K562 (cell line): Measurements from ENCODE around the gene CTDNEP1. TPM values are rescaled to one million over a fixed set of nuclear protein-coding genes. Genes with fewer than 3 reads are reported as not detected.

Experiments used
- ATAC-seq: fragments of 200-7000 bp; cut with Tn5 transposase; 3 replicates; pipeline ENCODE4 v1.9.1; 2020; ENCODE audit warnings: moderate library complexity
- BruUV-seq: library from RNA; stranded (reverse); fragments of 400-500 nt; replicated peaks from 2 replicates; lab custom pipeline; 2021; lab: Mats Ljungman, UMichigan
- CTCF ChIA-PET: fragments of 300-600 bp; formaldehyde crosslinking; extraction: SDS; loops from one replicate; lab custom pipeline; 2021; ENCODE audit warnings: low intra/inter-chr PET ratio; lab: Yijun Ruan, JAX
- POLR2A ChIA-PET: fragments of 300-600, 350-650 bp; sonication (Branson Sonifier 250); formaldehyde crosslinking; extraction: SDS; loops from one replicate; lab custom pipeline; 2021; ENCODE audit warnings: antibody characterized with exemption, inconsistent platforms; lab: Yijun Ruan, JAX
- DNase-seq, 4 experiments: peaks; one replicate each; pipeline versions ENCODE4 v3.0.0 to v3.0.0-alpha.2; 2011 to 2018; ENCODE audit warnings: low spot score in 3 of 4, mixed read lengths in 3 of 4; ENCODE audit errors: extremely low read depth in 1 of 4
- FAIRE-seq: peaks from 2 replicates; lab custom pipeline; 2011; peaks lifted over from hg19 to GRCh38; lab: Jason Lieb, UNC
- H2AFZ ChIP-seq: 2 replicates; pipeline ENCODE4 v1.6.0; 2011; ENCODE audit warnings: low read depth, low read length, control low read depth, inconsistent platforms
- H3K27ac ChIP-seq: fragments of 200-600 bp; 3 replicates; pipeline ENCODE4 v1.8.0; 2011; ENCODE audit warnings: low read depth, mild to moderate bottlenecking, control low read depth, inconsistent platforms, low read length, moderate library complexity, mixed read lengths; ENCODE audit errors: extremely low read depth
- H3K27me3 ChIP-seq, 2 experiments: fragments of 300-600 bp in 1 of 2; 2 replicates in 1 of 2; 3 replicates in 1 of 2; pipeline versions ENCODE4 v1.6.0 to v1.8.0; 2011; ENCODE audit warnings: inconsistent platforms in 2 of 2, low read length in 2 of 2, mild to moderate bottlenecking in 1 of 2, mixed read lengths in 1 of 2, moderate library complexity in 1 of 2; ENCODE audit not compliant: control insufficient read depth in 2 of 2, insufficient read depth in 2 of 2
- H3K36me3 ChIP-seq: fragments of 300-600 bp; 3 replicates; pipeline ENCODE4 v1.8.0; 2011; ENCODE audit warnings: mild to moderate bottlenecking, low read length, inconsistent platforms; ENCODE audit not compliant: control insufficient read depth, insufficient read depth
- H3K4me1 ChIP-seq, 2 experiments: fragments of 200-600 bp in 1 of 2; replicated peaks in 1 of 2; 2 replicates in 1 of 2; 3 replicates in 1 of 2; pipeline versions ENCODE4 v1.5.1 to v1.8.0; 2011; ENCODE audit warnings: inconsistent platforms in 2 of 2, low read length in 2 of 2, mild to moderate bottlenecking in 1 of 2, mixed read lengths in 1 of 2, moderate library complexity in 1 of 2; ENCODE audit not compliant: control insufficient read depth in 2 of 2, insufficient read depth in 2 of 2
- H3K4me2 ChIP-seq: 2 replicates; pipeline ENCODE4 v1.6.1; 2011; ENCODE audit warnings: low read length, control low read depth, inconsistent platforms, mixed read lengths; ENCODE audit not compliant: insufficient read depth
- H3K4me3 ChIP-seq: fragments of 200-600 bp; sonication (generic), shearing (Covaris generic); 2 replicates; pipeline ENCODE4 v1.5.1; 2016; ENCODE audit warnings: control low read depth, inconsistent platforms
- H3K79me2 ChIP-seq: fragments of 200-600 bp; 3 replicates; pipeline ENCODE4 v1.8.0; 2011; ENCODE audit warnings: low read length, inconsistent platforms; ENCODE audit not compliant: control insufficient read depth, insufficient read depth
- H3K9ac ChIP-seq, 2 experiments: 2 replicates each; pipeline versions ENCODE4 v1.6.0 to v1.6.1; 2011; ENCODE audit warnings: low read depth in 2 of 2, low read length in 2 of 2, control low read depth in 1 of 2, inconsistent platforms in 1 of 2, mild to moderate bottlenecking in 1 of 2, mixed read lengths in 1 of 2; ENCODE audit not compliant: insufficient read depth in 1 of 2
- H3K9me1 ChIP-seq: one replicate; pipeline ENCODE4 v1.6.0; 2011; ENCODE audit warnings: inconsistent platforms, mild to moderate bottlenecking, low read length, moderate library complexity; ENCODE audit not compliant: control insufficient read depth, insufficient read depth
- H3K9me3 ChIP-seq: replicated peaks from 2 replicates; pipeline ENCODE4 v1.5.1; 2011; ENCODE audit warnings: low read depth, low read length, inconsistent platforms; ENCODE audit not compliant: control insufficient read depth, insufficient read depth
- H4K20me1 ChIP-seq: replicated peaks from 2 replicates; pipeline ENCODE4 v1.6.1; 2011; ENCODE audit warnings: low read length, inconsistent platforms, mixed read lengths; ENCODE audit not compliant: control insufficient read depth, insufficient read depth
- ATF1 ChIP-seq, 2 experiments: fragments of 450-650 bp in 1 of 2; IDR thresholded peaks; 2 replicates each; pipeline ENCODE4 v1.6.1; 2016; ENCODE audit warnings: missing compliant biosample characterization in 1 of 2, missing genetic modification characterization in 1 of 2
- CBFB ChIP-seq: sonication (generic); formaldehyde crosslinking; IDR thresholded peaks from 2 replicates; pipeline ENCODE4 v1.4.0; 2020; ENCODE audit warnings: mild to moderate bottlenecking, missing genetic modification reagents
- GATA2 ChIP-seq: sonication (generic); formaldehyde crosslinking; IDR thresholded peaks from 2 replicates; pipeline ENCODE4 v1.4.0; 2020; ENCODE audit warnings: mild to moderate bottlenecking, missing genetic modification reagents
- PHB2 ChIP-seq: fragments of 450-650 bp; IDR thresholded peaks from 2 replicates; pipeline ENCODE4 v1.6.1; 2017; ENCODE audit warnings: low read depth
- ZNF143 ChIP-seq: sonication (generic); formaldehyde crosslinking; IDR thresholded peaks from 2 replicates; pipeline ENCODE4 v1.9.0; 2022; ENCODE audit warnings: mild to moderate bottlenecking, missing genetic modification reagents
- ZNF24 ChIP-seq: fragments of 450-650 bp; IDR thresholded peaks from 2 replicates; pipeline ENCODE4 v1.6.1; 2016
- WGBS: fragments of 100-300 bp; shearing (Covaris generic); methylation state at CpG from one replicate; pipeline ENCODE4 v1.1.6; 2016; ENCODE audit warnings: low coverage, mixed read lengths; ENCODE audit not compliant: insufficient coverage; ENCODE audit errors: missing lambda C conversion rate; 5-methylcytosine and 5-hydroxymethylcytosine counted together
- in situ Hi-C: fragments of 300-500 bp; cut with MboI; formaldehyde crosslinking; loops from 4 replicates; pipeline ENCODE4 v1.15.0; 2018; ENCODE audit warnings: inconsistent platforms, mixed read lengths
- intact Hi-C: fragments of 100-400 bp; cut with micrococcal nuclease; formaldehyde crosslinking; loops from 2 replicates; pipeline ENCODE4 v1.14.2; 2022
- polyA plus RNA-seq, 8 experiments: library from polyadenylated mRNA; depleted of rRNA in 4 of 8; stranded (reverse) in 5 of 8; unstranded in 3 of 8; fragments of >200 nt; fragmentation: Nextera tagmentation in 2 of 8; fragmentation: Illumina TruSeq in 1 of 8; extraction: Ambion mirVana in 2 of 8; extraction: Trizol in 1 of 8; gene quantifications; 2 replicates each; pipeline versions ENCODE4 v1.2.1 to v1.2.3, GENCODE V29; 2011 to 2014; ENCODE audit warnings: inconsistent platforms in 1 of 8, missing spikeins in 1 of 8
- total RNA-seq, 7 experiments: library from RNA; depleted of rRNA in 6 of 7; stranded (reverse); fragments of >200 nt in 6 of 7; fragmentation: Illumina TruSeq in 2 of 7; extraction: Trizol in 2 of 7; gene quantifications; 2 replicates each; pipeline versions ENCODE4 v1.2.1 to v1.2.3, GENCODE V29; 2011 to 2021; ENCODE audit warnings: low replicate concordance in 1 of 7
- TF ChIP-seq, protein P1 (sequence below): fragments of 450-650 bp; IDR thresholded peaks from 2 replicates; pipeline ENCODE4 v1.6.1; 2018; ENCODE audit warnings: mild to moderate bottlenecking, low read depth; ENCODE audit not compliant: partially characterized antibody
- TF ChIP-seq, protein P2 (sequence below): sonication (generic); formaldehyde crosslinking; IDR thresholded peaks from 2 replicates; pipeline ENCODE4 v1.8.0; 2022; ENCODE audit warnings: missing genetic modification reagents, mild to moderate bottlenecking, borderline replicate concordance
- TF ChIP-seq, protein P3 (sequence below): IDR thresholded peaks from 3 replicates; pipeline ENCODE4 v1.6.1; 2011; ENCODE audit warnings: borderline replicate concordance, mild to moderate bottlenecking; ENCODE audit not compliant: insufficient read length, insufficient read depth
- TF ChIP-seq, protein P4 (sequence below), 2 experiments: IDR thresholded peaks; 2 replicates each; pipeline ENCODE4 v1.6.1; 2011; ENCODE audit warnings: borderline replicate concordance in 1 of 2, control low read depth in 1 of 2, low read depth in 1 of 2, low read length in 1 of 2, mild to moderate bottlenecking in 1 of 2, mixed read lengths in 1 of 2, moderate library complexity in 1 of 2; ENCODE audit not compliant: insufficient read depth in 1 of 2, insufficient read length in 1 of 2, poor library complexity in 1 of 2, severe bottlenecking in 1 of 2; ENCODE audit errors: extremely low read depth in 1 of 2
- TF ChIP-seq, protein P5 (sequence below): fragments of 450-650 bp; formaldehyde crosslinking; conservative IDR thresholded peaks from 2 replicates; pipeline ENCODE4 v1.4.0; 2022; ENCODE audit warnings: mild to moderate bottlenecking, missing genetic modification characterization

The CTDNEP1 gene
- total and polyA plus RNA-seq, 9 of the 15 experiments (the other 6 are each of a cell fraction or from before 2014, with no cell fraction given) = 10.7 to 150 (median 28.5) TPM

DNA sequence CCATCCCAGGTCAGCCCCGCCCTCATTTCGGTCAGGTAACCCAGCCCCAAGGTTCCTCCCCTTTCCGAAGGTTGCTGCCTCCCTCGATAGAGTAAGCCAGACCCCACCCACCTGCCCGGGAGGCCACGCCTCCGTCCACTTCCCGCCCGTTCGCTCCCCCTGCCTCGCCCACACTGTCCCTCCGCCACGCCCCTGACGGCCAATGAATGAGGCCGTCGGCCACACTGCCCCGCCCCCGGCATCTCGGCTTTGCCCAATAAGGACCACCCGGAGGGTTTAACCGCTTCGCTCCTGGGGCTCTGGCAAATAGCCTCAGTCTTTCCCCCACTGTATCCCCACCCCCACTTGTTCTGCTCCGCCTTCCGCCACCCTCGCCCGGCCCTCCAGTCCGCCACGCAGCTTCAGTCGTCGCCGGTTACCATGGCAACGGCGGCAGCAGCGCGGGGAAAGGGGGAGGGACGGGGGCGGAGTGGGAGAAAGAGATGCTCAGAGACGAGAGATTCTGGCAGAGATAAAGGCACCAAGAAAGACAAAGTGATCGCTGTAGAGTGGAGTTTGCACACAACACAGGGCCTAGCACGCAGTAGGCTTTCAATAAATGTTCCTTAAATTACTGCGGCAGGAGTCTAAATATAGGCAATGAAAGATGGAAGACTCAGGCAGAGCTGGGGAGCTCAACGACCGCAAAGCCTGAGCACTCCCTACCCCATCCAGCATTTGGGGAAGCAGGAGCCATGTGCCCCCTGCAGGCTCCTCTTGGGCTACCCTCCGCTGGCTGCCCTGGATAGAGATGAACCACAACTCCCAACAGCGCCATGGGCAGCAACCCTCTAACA is 37.0 kb downstream of the CTDNEP1 start:
- intact Hi-C loops = no loop called here
- H2AFZ ChIP-seq = peak overlapping the region; percentile 75
- H3K9me3 ChIP-seq = no peaks in the 10 kb centered on the region
- H3K4me3 ChIP-seq = peak overlapping the region; percentile 43
- in situ Hi-C loops = no loop called here
- H3K27me3 ChIP-seq = no peaks in the 10 kb centered on the region
- WGBS = under 1% methylated on average over 33 of the region's 45 CpGs
- peaks cover 37% of the 10 kb centered on the region for H3K79me2 ChIP-seq
- peak overlapping the region; percentile 85 for H3K4me2 ChIP-seq
- no peaks in the 10 kb centered on the region for H3K36me3 ChIP-seq
- ChIA-PET POLR2A (interaction anchor here (0.6 to 1.3 kb wide), 2 partner anchors 28 to 436 kb away, joined by 3 to 4 read pairs; partner anchors contain the start of gene GABARAP), CTCF (no interaction called here)
- H3K9ac ChIP-seq = 0 out of 4 replicates have a peak overlapping the region, but pooled peaks of 1 of the 2 experiments have one; percentile 38
- FAIRE-seq (no peak), DNase-seq (peak; percentile 87 to 97 (median 93)), ATAC-seq (peak; percentile 92)
- H3K4me1 ChIP-seq = peaks cover 34 to 42% of the 10 kb centered on the region in 2 experiments
- H4K20me1 ChIP-seq = no peaks in the 10 kb centered on the region; the same call in 1 of the 2 replicates
- BruUV-seq = no TSS peak
- no peaks in the 10 kb centered on the region for H3K9me1 ChIP-seq
- H3K27ac ChIP-seq = peak overlapping the region; percentile 55; the same call in 2 of the 3 replicates
- TF ChIP-seq PHB2 (no peak), CBFB (CRISPR knock-in tag) (0 out of 2 replicates have a peak, but pooled peaks have one; percentile 27), ZNF24 (no peak), ATF1 (CRISPR knock-in tag; IDR thresholded peaks at IDR 0.05) (no peak), ATF1 (tag; IDR thresholded peaks at IDR 0.05) (peak; percentile 64), ZNF143 (no peak), GATA2 (peak; percentile 63)
- TF ChIP-seq, protein P1, sequence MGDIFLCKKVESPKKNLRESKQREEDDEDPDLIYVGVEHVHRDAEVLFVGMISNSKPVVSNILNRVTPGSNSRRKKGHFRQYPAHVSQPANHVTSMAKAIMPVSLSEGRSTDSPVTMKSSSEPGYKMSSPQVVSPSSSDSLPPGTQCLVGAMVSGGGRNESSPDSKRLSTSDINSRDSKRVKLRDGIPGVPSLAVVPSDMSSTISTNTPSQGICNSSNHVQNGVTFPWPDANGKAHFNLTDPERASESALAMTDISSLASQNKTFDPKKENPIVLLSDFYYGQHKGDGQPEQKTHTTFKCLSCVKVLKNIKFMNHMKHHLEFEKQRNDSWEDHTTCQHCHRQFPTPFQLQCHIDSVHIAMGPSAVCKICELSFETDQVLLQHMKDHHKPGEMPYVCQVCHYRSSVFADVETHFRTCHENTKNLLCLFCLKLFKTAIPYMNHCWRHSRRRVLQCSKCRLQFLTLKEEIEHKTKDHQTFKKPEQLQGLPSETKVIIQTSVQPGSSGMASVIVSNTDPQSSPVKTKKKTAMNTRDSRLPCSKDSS = no peak
- TF ChIP-seq, protein P2, sequence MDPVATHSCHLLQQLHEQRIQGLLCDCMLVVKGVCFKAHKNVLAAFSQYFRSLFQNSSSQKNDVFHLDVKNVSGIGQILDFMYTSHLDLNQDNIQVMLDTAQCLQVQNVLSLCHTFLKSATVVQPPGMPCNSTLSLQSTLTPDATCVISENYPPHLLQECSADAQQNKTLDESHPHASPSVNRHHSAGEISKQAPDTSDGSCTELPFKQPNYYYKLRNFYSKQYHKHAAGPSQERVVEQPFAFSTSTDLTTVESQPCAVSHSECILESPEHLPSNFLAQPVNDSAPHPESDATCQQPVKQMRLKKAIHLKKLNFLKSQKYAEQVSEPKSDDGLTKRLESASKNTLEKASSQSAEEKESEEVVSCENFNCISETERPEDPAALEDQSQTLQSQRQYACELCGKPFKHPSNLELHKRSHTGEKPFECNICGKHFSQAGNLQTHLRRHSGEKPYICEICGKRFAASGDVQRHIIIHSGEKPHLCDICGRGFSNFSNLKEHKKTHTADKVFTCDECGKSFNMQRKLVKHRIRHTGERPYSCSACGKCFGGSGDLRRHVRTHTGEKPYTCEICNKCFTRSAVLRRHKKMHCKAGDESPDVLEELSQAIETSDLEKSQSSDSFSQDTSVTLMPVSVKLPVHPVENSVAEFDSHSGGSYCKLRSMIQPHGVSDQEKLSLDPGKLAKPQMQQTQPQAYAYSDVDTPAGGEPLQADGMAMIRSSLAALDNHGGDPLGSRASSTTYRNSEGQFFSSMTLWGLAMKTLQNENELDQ (CRISPR knock-in tag) = 0 out of 2 replicates have a peak, but pooled peaks have one; percentile 49
- TF ChIP-seq, protein P3, sequence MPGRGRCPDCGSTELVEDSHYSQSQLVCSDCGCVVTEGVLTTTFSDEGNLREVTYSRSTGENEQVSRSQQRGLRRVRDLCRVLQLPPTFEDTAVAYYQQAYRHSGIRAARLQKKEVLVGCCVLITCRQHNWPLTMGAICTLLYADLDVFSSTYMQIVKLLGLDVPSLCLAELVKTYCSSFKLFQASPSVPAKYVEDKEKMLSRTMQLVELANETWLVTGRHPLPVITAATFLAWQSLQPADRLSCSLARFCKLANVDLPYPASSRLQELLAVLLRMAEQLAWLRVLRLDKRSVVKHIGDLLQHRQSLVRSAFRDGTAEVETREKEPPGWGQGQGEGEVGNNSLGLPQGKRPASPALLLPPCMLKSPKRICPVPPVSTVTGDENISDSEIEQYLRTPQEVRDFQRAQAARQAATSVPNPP = no peak
- TF ChIP-seq, protein P4, sequence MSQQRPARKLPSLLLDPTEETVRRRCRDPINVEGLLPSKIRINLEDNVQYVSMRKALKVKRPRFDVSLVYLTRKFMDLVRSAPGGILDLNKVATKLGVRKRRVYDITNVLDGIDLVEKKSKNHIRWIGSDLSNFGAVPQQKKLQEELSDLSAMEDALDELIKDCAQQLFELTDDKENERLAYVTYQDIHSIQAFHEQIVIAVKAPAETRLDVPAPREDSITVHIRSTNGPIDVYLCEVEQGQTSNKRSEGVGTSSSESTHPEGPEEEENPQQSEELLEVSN (IDR thresholded peaks at IDR 0.05; ENCODE audit: borderline replicate concordance in 1 of 2, extremely low read depth in 1 of 2, insufficient read depth in 1 of 2, insufficient read length in 1 of 2, low read depth in 1 of 2, low read length in 1 of 2, poor library complexity in 1 of 2, severe bottlenecking in 1 of 2) = peak; percentile 21 to 61
- TF ChIP-seq, protein P5, sequence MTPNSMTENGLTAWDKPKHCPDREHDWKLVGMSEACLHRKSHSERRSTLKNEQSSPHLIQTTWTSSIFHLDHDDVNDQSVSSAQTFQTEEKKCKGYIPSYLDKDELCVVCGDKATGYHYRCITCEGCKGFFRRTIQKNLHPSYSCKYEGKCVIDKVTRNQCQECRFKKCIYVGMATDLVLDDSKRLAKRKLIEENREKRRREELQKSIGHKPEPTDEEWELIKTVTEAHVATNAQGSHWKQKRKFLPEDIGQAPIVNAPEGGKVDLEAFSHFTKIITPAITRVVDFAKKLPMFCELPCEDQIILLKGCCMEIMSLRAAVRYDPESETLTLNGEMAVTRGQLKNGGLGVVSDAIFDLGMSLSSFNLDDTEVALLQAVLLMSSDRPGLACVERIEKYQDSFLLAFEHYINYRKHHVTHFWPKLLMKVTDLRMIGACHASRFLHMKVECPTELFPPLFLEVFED (CRISPR knock-in tag) = 0 out of 2 replicates have a peak, but pooled peaks have one; percentile 8
